ENCODE data around the gene RNF130. TPM values are rescaled to one million over a fixed set of nuclear protein-coding genes. Genes with fewer than 3 reads are reported as not detected.
"Not testable (repeated sequence)": the region's sequence is repeated elsewhere in the genome, so short reads cannot be mapped to it uniquely, and the experiment has no call there.

Gene RNF130
- total RNA-seq, 1 donor from 2014 or later: 43.4 TPM

- no peaks in the 10 kb centered on the region for H3K27me3 Mint-ChIP-seq (ENCODE audit: low read depth)
- H3K4me1 Mint-ChIP-seq (ENCODE audit: low read depth): peaks cover 19% of the 10 kb centered on the region
- no peak for DNase-seq (ENCODE audit: low spot score)
- peaks cover 17% of the 10 kb centered on the region for H3K36me3 Mint-ChIP-seq (ENCODE audit: low read depth)
- H3K4me3 Mint-ChIP-seq (ENCODE audit: unreplicated experiment): no peak overlapping the region
- H3K9me3 Mint-ChIP-seq (ENCODE audit: low read depth): peaks cover 5% of the 10 kb centered on the region
- no peak for TF ChIP-seq CTCF (IDR thresholded peaks at IDR 0.05)
- no peak overlapping the region for H3K27ac Mint-ChIP-seq (ENCODE audit: unreplicated experiment)
These were observed 51.4 kb downstream of the RNF130 start for GRCh38 chr5:180020176-180020575.

GRCh38 chr5:180018347-180019060, 53.1 kb downstream of the RNF130 start:
- H3K4me3 Mint-ChIP-seq (ENCODE audit: unreplicated experiment): no peak overlapping the region
- peaks cover 5% of the 10 kb centered on the region for H3K9me3 Mint-ChIP-seq (ENCODE audit: low read depth)
- H3K27me3 Mint-ChIP-seq (ENCODE audit: low read depth): no peaks in the 10 kb centered on the region
- peak overlapping the region; percentile 79 for H3K27ac Mint-ChIP-seq (ENCODE audit: unreplicated experiment)
- no peak for DNase-seq (ENCODE audit: low spot score)
- peaks cover 19% of the 10 kb centered on the region for H3K4me1 Mint-ChIP-seq (ENCODE audit: low read depth)
- peaks cover 12% of the 10 kb centered on the region for H3K36me3 Mint-ChIP-seq (ENCODE audit: low read depth)
- TF ChIP-seq CTCF (IDR thresholded peaks at IDR 0.05): no peak

GRCh38 chr5:180015523-180015922, 56.0 kb downstream of the RNF130 start:
- not testable (repeated sequence) for DNase-seq (ENCODE audit: low spot score); H3K4me3 Mint-ChIP-seq (ENCODE audit: unreplicated experiment); H3K27me3 Mint-ChIP-seq (ENCODE audit: low read depth); H3K9me3 Mint-ChIP-seq (ENCODE audit: low read depth); H3K27ac Mint-ChIP-seq (ENCODE audit: unreplicated experiment)
- Mint-ChIP-seq H3K36me3 (ENCODE audit: low read depth) (peaks cover 18% of the 10 kb centered on the region), H3K4me1 (ENCODE audit: low read depth) (peaks cover 19% of the 10 kb centered on the region)

GRCh38 chr5:180013678-180014077, 57.9 kb downstream of the RNF130 start:
- no peak overlapping the region for H3K4me3 Mint-ChIP-seq (ENCODE audit: unreplicated experiment)
- no peak for TF ChIP-seq CTCF (IDR thresholded peaks at IDR 0.05)
- peaks cover 13% of the 10 kb centered on the region for H3K4me1 Mint-ChIP-seq (ENCODE audit: low read depth)
- no peak for DNase-seq (ENCODE audit: low spot score)
- H3K27me3 Mint-ChIP-seq (ENCODE audit: low read depth): no peaks in the 10 kb centered on the region
- peaks cover 3% of the 10 kb centered on the region for H3K9me3 Mint-ChIP-seq (ENCODE audit: low read depth)
- peaks cover 16% of the 10 kb centered on the region for H3K36me3 Mint-ChIP-seq (ENCODE audit: low read depth)
- H3K27ac Mint-ChIP-seq (ENCODE audit: unreplicated experiment): no peak overlapping the region

- peaks cover 3% of the 10 kb centered on the region for H3K9me3 Mint-ChIP-seq (ENCODE audit: low read depth)
These were observed 59.2 kb downstream of the RNF130 start for GRCh38 chr5:180012316-180012715.

More at GRCh38 chr5:180012316-180012715, 59.2 kb downstream of the RNF130 start:
- Mint-ChIP-seq H3K27me3 (ENCODE audit: low read depth) (no peaks in the 10 kb centered on the region), H3K27ac (ENCODE audit: unreplicated experiment) (no peak overlapping the region), H3K36me3 (ENCODE audit: low read depth) (peaks cover 16% of the 10 kb centered on the region), H3K4me3 (ENCODE audit: unreplicated experiment) (no peak overlapping the region), H3K4me1 (ENCODE audit: low read depth) (peaks cover 6% of the 10 kb centered on the region)
- TF ChIP-seq CTCF (IDR thresholded peaks at IDR 0.05): no peak
- no peak for DNase-seq (ENCODE audit: low spot score)

Measured in chondrocyte (in vitro differentiated cells).